ENCODE measurements around the gene PRR36.

Gene PRR36

GRCh38 chr19:7844405-7844804, 29.8 kb downstream of the PRR36 start:
- Histone ChIP-seq H3K9me3 (ENCODE audit: control insufficient read depth, low read length) (no peaks in the 10 kb centered on the region), H3K36me3 (ENCODE audit: control insufficient read depth, insufficient read depth, low read length) (no peaks in the 10 kb centered on the region), H3K4me1 (ENCODE audit: control insufficient read depth, insufficient read depth, low read length, poor library complexity, severe bottlenecking) (no peaks in the 10 kb centered on the region), H3K27me3 (replicated peaks; ENCODE audit: control insufficient read depth, insufficient read depth, low read length, poor library complexity, severe bottlenecking) (no peaks in the 10 kb centered on the region), H3K4me3 (ENCODE audit: insufficient read depth, low read depth, low read length, poor library complexity, severe bottlenecking) (no peak overlapping the region), H3K27ac (ENCODE audit: insufficient read depth, low read length, poor library complexity, severe bottlenecking) (no peak overlapping the region)
- no peak for DNase-seq

- Histone ChIP-seq H3K27me3 (replicated peaks; ENCODE audit: control insufficient read depth, insufficient read depth, low read length, poor library complexity, severe bottlenecking) (no peaks in the 10 kb centered on the region), H3K27ac (ENCODE audit: insufficient read depth, low read length, poor library complexity, severe bottlenecking) (no peak overlapping the region), H3K9me3 (ENCODE audit: control insufficient read depth, low read length) (no peaks in the 10 kb centered on the region), H3K4me1 (ENCODE audit: control insufficient read depth, insufficient read depth, low read length, poor library complexity, severe bottlenecking) (no peaks in the 10 kb centered on the region), H3K4me3 (ENCODE audit: insufficient read depth, low read depth, low read length, poor library complexity, severe bottlenecking) (no peak overlapping the region), H3K36me3 (ENCODE audit: control insufficient read depth, insufficient read depth, low read length) (no peaks in the 10 kb centered on the region)
- DNase-seq: no peak
Measured at GRCh38 chr19:7843521-7843920, 30.7 kb downstream of the PRR36 start.

DNA sequence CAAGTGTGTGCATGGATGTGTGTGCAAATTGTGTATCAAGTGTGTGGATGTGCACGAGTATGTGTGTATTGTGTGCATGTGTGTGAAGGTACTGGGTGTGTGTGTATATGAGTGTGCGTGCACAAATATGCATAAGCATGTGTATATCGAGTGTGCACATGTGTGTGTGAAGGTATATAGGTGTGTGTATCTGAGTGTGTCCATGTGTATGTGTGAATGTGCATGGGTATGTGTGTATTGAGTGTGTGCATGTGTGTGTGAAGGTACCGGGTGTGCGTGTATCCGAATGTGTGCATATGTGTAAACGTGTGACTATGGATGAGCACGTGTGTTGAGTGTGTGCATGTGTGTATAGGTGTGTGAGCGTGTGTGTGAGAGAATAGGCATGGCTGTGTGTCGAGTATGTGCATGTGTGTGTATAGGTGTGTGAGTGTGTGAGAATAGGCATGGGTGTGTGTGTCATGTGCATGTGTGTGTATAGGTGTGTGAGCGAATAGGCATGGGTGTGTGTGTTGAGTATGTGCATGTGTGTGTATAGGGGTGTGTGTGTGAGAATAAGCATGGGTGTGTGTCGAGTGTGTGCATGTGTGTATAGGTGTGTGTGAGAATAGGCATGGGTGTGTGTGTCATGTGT, 31.4 kb downstream of the PRR36 start:
- Histone ChIP-seq H3K27me3 (replicated peaks; ENCODE audit: control insufficient read depth, insufficient read depth, low read length, poor library complexity, severe bottlenecking) (no peaks in the 10 kb centered on the region), H3K4me1 (ENCODE audit: control insufficient read depth, insufficient read depth, low read length, poor library complexity, severe bottlenecking) (no peaks in the 10 kb centered on the region)
- no peak for DNase-seq

GRCh38 chr19:7841751-7842660, 32.2 kb downstream of the PRR36 start:
- no peak for DNase-seq
- no peaks in the 10 kb centered on the region for H3K4me1 ChIP-seq (ENCODE audit: control insufficient read depth, insufficient read depth, low read length, poor library complexity, severe bottlenecking)
- no peaks in the 10 kb centered on the region for H3K36me3 ChIP-seq (ENCODE audit: control insufficient read depth, insufficient read depth, low read length)
- no peaks in the 10 kb centered on the region for H3K9me3 ChIP-seq (ENCODE audit: control insufficient read depth, low read length)
- no peak overlapping the region for H3K27ac ChIP-seq (ENCODE audit: insufficient read depth, low read length, poor library complexity, severe bottlenecking)
- no peak overlapping the region for H3K4me3 ChIP-seq (ENCODE audit: insufficient read depth, low read depth, low read length, poor library complexity, severe bottlenecking)
- H3K27me3 ChIP-seq (replicated peaks; ENCODE audit: control insufficient read depth, insufficient read depth, low read length, poor library complexity, severe bottlenecking): no peaks in the 10 kb centered on the region

More for the DNA sequence above, 31.4 kb downstream of the PRR36 start:
- H3K36me3 ChIP-seq (ENCODE audit: control insufficient read depth, insufficient read depth, low read length): no peaks in the 10 kb centered on the region
- H3K27ac ChIP-seq (ENCODE audit: insufficient read depth, low read length, poor library complexity, severe bottlenecking): no peak overlapping the region
- no peak overlapping the region for H3K4me3 ChIP-seq (ENCODE audit: insufficient read depth, low read depth, low read length, poor library complexity, severe bottlenecking)
- no peaks in the 10 kb centered on the region for H3K9me3 ChIP-seq (ENCODE audit: control insufficient read depth, low read length)

- Histone ChIP-seq H3K36me3 (ENCODE audit: control insufficient read depth, insufficient read depth, low read length) (no peaks in the 10 kb centered on the region), H3K4me1 (ENCODE audit: control insufficient read depth, insufficient read depth, low read length, poor library complexity, severe bottlenecking) (no peaks in the 10 kb centered on the region), H3K4me3 (ENCODE audit: insufficient read depth, low read depth, low read length, poor library complexity, severe bottlenecking) (no peak overlapping the region), H3K9me3 (ENCODE audit: control insufficient read depth, low read length) (no peaks in the 10 kb centered on the region), H3K27ac (ENCODE audit: insufficient read depth, low read length, poor library complexity, severe bottlenecking) (no peak overlapping the region), H3K27me3 (replicated peaks; ENCODE audit: control insufficient read depth, insufficient read depth, low read length, poor library complexity, severe bottlenecking) (no peaks in the 10 kb centered on the region)
- no peak for DNase-seq
Measured at GRCh38 chr19:7840629-7841028, 33.6 kb downstream of the PRR36 start.

- no peaks in the 10 kb centered on the region for H3K9me3 ChIP-seq (ENCODE audit: control insufficient read depth, low read length)
- DNase-seq: no peak
- H3K36me3 ChIP-seq (ENCODE audit: control insufficient read depth, insufficient read depth, low read length): no peaks in the 10 kb centered on the region
- no peaks in the 10 kb centered on the region for H3K4me1 ChIP-seq (ENCODE audit: control insufficient read depth, insufficient read depth, low read length, poor library complexity, severe bottlenecking)
- no peak overlapping the region for H3K4me3 ChIP-seq (ENCODE audit: insufficient read depth, low read depth, low read length, poor library complexity, severe bottlenecking)
- H3K27ac ChIP-seq (ENCODE audit: insufficient read depth, low read length, poor library complexity, severe bottlenecking): no peak overlapping the region
- no peaks in the 10 kb centered on the region for H3K27me3 ChIP-seq (replicated peaks; ENCODE audit: control insufficient read depth, insufficient read depth, low read length, poor library complexity, severe bottlenecking)
Measured at GRCh38 chr19:7839476-7839875, 34.7 kb downstream of the PRR36 start.

GRCh38 chr19:7833225-7834099, 40.7 kb downstream of the PRR36 start:
- H3K9me3 ChIP-seq (ENCODE audit: control insufficient read depth, low read length): no peaks in the 10 kb centered on the region
- no peak overlapping the region for H3K4me3 ChIP-seq (ENCODE audit: insufficient read depth, low read depth, low read length, poor library complexity, severe bottlenecking)
- no peaks in the 10 kb centered on the region for H3K27me3 ChIP-seq (replicated peaks; ENCODE audit: control insufficient read depth, insufficient read depth, low read length, poor library complexity, severe bottlenecking)
- no peak for DNase-seq
- peaks cover 16% of the 10 kb centered on the region for H3K4me1 ChIP-seq (ENCODE audit: control insufficient read depth, insufficient read depth, low read length, poor library complexity, severe bottlenecking)
- no peak overlapping the region for H3K27ac ChIP-seq (ENCODE audit: insufficient read depth, low read length, poor library complexity, severe bottlenecking)
- no peaks in the 10 kb centered on the region for H3K36me3 ChIP-seq (ENCODE audit: control insufficient read depth, insufficient read depth, low read length)

GRCh38 chr19:7832781-7833180, 41.4 kb downstream of the PRR36 start:
- no peaks in the 10 kb centered on the region for H3K36me3 ChIP-seq (ENCODE audit: control insufficient read depth, insufficient read depth, low read length)
- H3K27me3 ChIP-seq (replicated peaks; ENCODE audit: control insufficient read depth, insufficient read depth, low read length, poor library complexity, severe bottlenecking): no peaks in the 10 kb centered on the region
- peaks cover 16% of the 10 kb centered on the region for H3K4me1 ChIP-seq (ENCODE audit: control insufficient read depth, insufficient read depth, low read length, poor library complexity, severe bottlenecking)
- H3K27ac ChIP-seq (ENCODE audit: insufficient read depth, low read length, poor library complexity, severe bottlenecking): no peak overlapping the region
- H3K9me3 ChIP-seq (ENCODE audit: control insufficient read depth, low read length): no peaks in the 10 kb centered on the region
- no peak for DNase-seq
- no peak overlapping the region for H3K4me3 ChIP-seq (ENCODE audit: insufficient read depth, low read depth, low read length, poor library complexity, severe bottlenecking)

DNA sequence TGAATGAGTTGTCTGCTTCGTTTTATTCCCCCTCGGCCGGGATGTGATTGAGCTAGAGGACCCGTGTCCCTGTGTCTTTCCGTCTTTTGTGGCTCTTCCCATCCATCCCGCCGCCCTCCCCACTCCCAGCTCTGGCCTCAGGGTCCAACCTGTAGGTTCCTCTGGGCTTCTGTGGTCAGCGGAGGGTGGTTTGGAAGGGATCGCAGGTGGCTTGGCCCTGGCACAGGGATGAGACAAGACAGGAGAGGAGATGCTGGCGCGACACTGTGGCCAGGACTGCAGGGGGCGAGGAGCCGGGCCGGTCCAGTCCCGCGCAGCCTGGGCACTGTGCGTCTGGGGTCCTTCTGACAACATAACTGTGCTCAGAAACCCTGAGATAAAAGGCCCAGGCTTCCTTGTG, 42.2 kb downstream of the PRR36 start:
- Histone ChIP-seq H3K9me3 (ENCODE audit: control insufficient read depth, low read length) (no peaks in the 10 kb centered on the region), H3K27ac (ENCODE audit: insufficient read depth, low read length, poor library complexity, severe bottlenecking) (no peak overlapping the region), H3K36me3 (ENCODE audit: control insufficient read depth, insufficient read depth, low read length) (no peaks in the 10 kb centered on the region), H3K4me3 (ENCODE audit: insufficient read depth, low read depth, low read length, poor library complexity, severe bottlenecking) (no peak overlapping the region), H3K27me3 (replicated peaks; ENCODE audit: control insufficient read depth, insufficient read depth, low read length, poor library complexity, severe bottlenecking) (no peaks in the 10 kb centered on the region), H3K4me1 (ENCODE audit: control insufficient read depth, insufficient read depth, low read length, poor library complexity, severe bottlenecking) (peaks cover 16% of the 10 kb centered on the region)
- DNase-seq: no peak

All from effector memory CD4-positive, alpha-beta T cell (primary cell).